PC-9 (cell line): ENCODE data around the gene PLPP1. TPM values are rescaled to one million over a fixed set of nuclear protein-coding genes. Genes with fewer than 3 reads are reported as not detected.
"Not testable (repeated sequence)": the region's sequence is repeated elsewhere in the genome, so short reads cannot be mapped to it uniquely, and the experiment has no call there.

Source experiments
- BruUV-seq: library from RNA; stranded (reverse); fragments of 400-500 nt; replicated peaks from 2 replicates; lab custom pipeline; 2021; lab: Mats Ljungman, UMichigan
- CTCF ChIA-PET: fragments of 300-600 bp; sonication (Branson Sonifier 250); formaldehyde crosslinking; loops from one replicate; lab custom pipeline; 2022; ENCODE audit warnings: antibody characterized with exemption; lab: Charles Lee
- POLR2A ChIA-PET: fragments of 300-600 bp; sonication (Branson Sonifier 250); formaldehyde crosslinking; loops from one replicate; lab custom pipeline; 2022; ENCODE audit warnings: antibody characterized with exemption; ENCODE audit not compliant: unreplicated experiment; lab: Charles Lee
- DNase-seq, 2 experiments: peaks; one replicate each; pipeline versions ENCODE4 v3.0.0 to v3.0.0-alpha.2; 2015 to 2022; ENCODE audit warnings: mixed read lengths in 1 of 2
- H2AFZ ChIP-seq: fragments of 200-600 bp; sonication (generic); 2 replicates; pipeline ENCODE4 v1.8.1; 2017; ENCODE audit warnings: antibody characterized with exemption
- H3F3A ChIP-seq: fragments of 200-600 bp; sonication (generic); 2 replicates; pipeline ENCODE4 v1.8.1; 2017; ENCODE audit warnings: antibody characterized with exemption, mild to moderate bottlenecking, low read depth; ENCODE audit not compliant: insufficient read depth
- H3K27ac ChIP-seq: fragments of 200-600 bp; sonication (generic); 2 replicates; pipeline ENCODE4 v1.6.1; 2016; ENCODE audit warnings: mixed run types
- H3K27me3 ChIP-seq: fragments of 200-600 bp; sonication (generic); 2 replicates; pipeline ENCODE4 v1.6.1; 2016; ENCODE audit warnings: low read depth, mixed run types; ENCODE audit not compliant: insufficient read depth
- H3K36me3 ChIP-seq: fragments of 200-600 bp; sonication (generic); 2 replicates; pipeline ENCODE4 v1.6.1; 2016; ENCODE audit warnings: low read depth, mixed run types
- H3K4me1 ChIP-seq: fragments of 200-600 bp; sonication (generic); replicated peaks from 2 replicates; pipeline ENCODE4 v1.6.1; 2016; ENCODE audit warnings: mixed run types; ENCODE audit not compliant: insufficient read depth
- H3K4me2 ChIP-seq: fragments of 200-600 bp; sonication (generic); 2 replicates; pipeline ENCODE4 v1.6.1; 2017; ENCODE audit warnings: mixed run types
- H3K4me3 ChIP-seq: fragments of 200-600 bp; sonication (generic); 2 replicates; pipeline ENCODE4 v1.6.1; 2016; ENCODE audit warnings: mixed run types
- H3K79me2 ChIP-seq: fragments of 200-600 bp; sonication (generic); 2 replicates; pipeline ENCODE4 v1.6.1; 2017; ENCODE audit warnings: low read depth, mixed run types
- H3K9me2 ChIP-seq: fragments of 200-600 bp; sonication (generic); 2 replicates; pipeline ENCODE4 v1.8.1; 2017; ENCODE audit warnings: mild to moderate bottlenecking; ENCODE audit not compliant: insufficient read depth
- H3K9me3 ChIP-seq: fragments of 200-600 bp; sonication (generic); 2 replicates; pipeline ENCODE4 v1.8.1; 2016; ENCODE audit warnings: low read depth; ENCODE audit not compliant: insufficient read depth
- H4K20me1 ChIP-seq: fragments of 200-600 bp; sonication (generic); 2 replicates; pipeline ENCODE4 v1.8.1; 2017; ENCODE audit not compliant: insufficient read depth
- CTCF ChIP-seq: fragments of 200-600 bp; sonication (generic); conservative IDR thresholded peaks from 2 replicates; pipeline ENCODE4 v1.6.1; 2017; ENCODE audit warnings: mixed run types, antibody characterized with exemption, mild to moderate bottlenecking, moderate library complexity
- EZH2 ChIP-seq: fragments of 200-600 bp; sonication (generic); IDR thresholded peaks from 2 replicates; pipeline ENCODE4 v1.8.0; 2017; ENCODE audit warnings: antibody characterized with exemption, low read depth
- intact Hi-C: fragments of 100-400 bp; cut with micrococcal nuclease; formaldehyde crosslinking; loops from one replicate; pipeline ENCODE4 v1.10.0; 2022; ENCODE audit not compliant: unreplicated experiment
- total RNA-seq: library from RNA; stranded (reverse); gene quantifications from 2 replicates; pipeline ENCODE4 v1.2.3, GENCODE V29; 2021

The PLPP1 gene
- total RNA-seq, 1 experiment from 2014 or later, result 12.2 TPM

- no peak for DNase-seq
- H3K4me2 ChIP-seq, result no peak overlapping the region
- TF ChIP-seq CTCF (no peak), EZH2 (no peak)
- H3K4me3 ChIP-seq, result no peak overlapping the region
- POLR2A ChIA-PET, result interaction anchor here (0.7 kb wide), 1 partner anchor 39 kb away, joined by 4 read pairs; no protein-coding TSS in a partner anchor
- BruUV-seq, result no TSS peak
- CTCF ChIA-PET, result no interaction called here
- H3K9me3 ChIP-seq, result no peaks in the 10 kb centered on the region
- no peak overlapping the region for H2AFZ ChIP-seq
- H3F3A ChIP-seq, result no peaks in the 10 kb centered on the region
- intact Hi-C loops, result no loop called here
- H3K27ac ChIP-seq, result no peak overlapping the region
- H3K4me1 ChIP-seq, result no peaks in the 10 kb centered on the region
- H3K79me2 ChIP-seq, result no peaks in the 10 kb centered on the region
- H3K9me2 ChIP-seq, result no peaks in the 10 kb centered on the region
- H3K27me3 ChIP-seq, result no peaks in the 10 kb centered on the region
- H4K20me1 ChIP-seq, result no peaks in the 10 kb centered on the region; the same call in 1 of the 2 replicates
- H3K36me3 ChIP-seq, result no peaks in the 10 kb centered on the region; the same call in 1 of the 2 replicates
These were observed 25.7 kb downstream of the PLPP1 start for GRCh38 chr5:55509097-55509496.

- BruUV-seq, result no TSS peak
- DNase-seq, result no peak
- H3K9me3 ChIP-seq, result no peaks in the 10 kb centered on the region
- H3K9me2 ChIP-seq, result no peaks in the 10 kb centered on the region
- no peaks in the 10 kb centered on the region for H3K4me1 ChIP-seq
- no peaks in the 10 kb centered on the region for H3F3A ChIP-seq
- H3K4me3 ChIP-seq, result no peak overlapping the region
- TF ChIP-seq EZH2, result no peak
- no peak for TF ChIP-seq CTCF
- H2AFZ ChIP-seq, result no peak overlapping the region
- H3K27me3 ChIP-seq, result no peaks in the 10 kb centered on the region
- H3K27ac ChIP-seq, result no peak overlapping the region
- ChIA-PET POLR2A (interaction anchor here (0.6 kb wide), 1 partner anchor 36 kb away, joined by 9 read pairs; no protein-coding TSS in a partner anchor), CTCF (no interaction called here)
- intact Hi-C loops, result no loop called here
- no peaks in the 10 kb centered on the region for H3K79me2 ChIP-seq
- no peak overlapping the region for H3K4me2 ChIP-seq
- H3K36me3 ChIP-seq, result no peaks in the 10 kb centered on the region; the same call in 1 of the 2 replicates
- H4K20me1 ChIP-seq, result no peaks in the 10 kb centered on the region; the same call in 1 of the 2 replicates
These were observed 27.2 kb downstream of the PLPP1 start for GRCh38 chr5:55507574-55507973.

- DNase-seq, H3F3A ChIP-seq, H3K4me2 ChIP-seq, intact Hi-C loops, H3K9me3 ChIP-seq, BruUV-seq, H3K9me2 ChIP-seq, H4K20me1 ChIP-seq, H2AFZ ChIP-seq, H3K4me3 ChIP-seq, H3K36me3 ChIP-seq, H3K27ac ChIP-seq, H3K79me2 ChIP-seq, H3K27me3 ChIP-seq, H3K4me1 ChIP-seq: not testable (repeated sequence)
- CTCF ChIA-PET, result interaction anchor here (0.6 kb wide), 1 partner anchor 38 kb away, joined by 8 read pairs; no protein-coding TSS in a partner anchor
- POLR2A ChIA-PET, result interaction anchor here (0.7 kb wide), 1 partner anchor 83 kb away, joined by 4 read pairs; no protein-coding TSS in a partner anchor
These were observed 29.1 kb downstream of the PLPP1 start for GRCh38 chr5:55505711-55506110.

GRCh38 chr5:55503917-55504316, 30.8 kb downstream of the PLPP1 start:
- DNase-seq, POLR2A ChIA-PET, H2AFZ ChIP-seq, BruUV-seq, H3K9me3 ChIP-seq, H3K4me3 ChIP-seq, H3K79me2 ChIP-seq, intact Hi-C loops, H3K27ac ChIP-seq, H3F3A ChIP-seq, H3K4me1 ChIP-seq, H3K4me2 ChIP-seq, H3K9me2 ChIP-seq, CTCF ChIA-PET, H3K36me3 ChIP-seq, H4K20me1 ChIP-seq, H3K27me3 ChIP-seq: not testable (repeated sequence)
